GM23248 (cell line): Measurements from ENCODE around the gene GAREM1.

Experiments
- EZH2 ChIP-seq: fragments of 200-600 bp; sonication (generic); IDR thresholded peaks from 2 replicates; pipeline ENCODE4 v1.6.1; 2018; ENCODE audit warnings: antibody characterized with exemption, mild to moderate bottlenecking; ENCODE audit not compliant: insufficient read depth, poor library complexity, severe bottlenecking
- EZH2phosphoT487 ChIP-seq: fragments of 200-600 bp; sonication (generic); IDR thresholded peaks from 2 replicates; pipeline ENCODE4 v1.6.1; 2018; ENCODE audit warnings: antibody characterized with exemption, moderate library complexity, mild to moderate bottlenecking, low read depth; ENCODE audit not compliant: insufficient read depth

DNA sequence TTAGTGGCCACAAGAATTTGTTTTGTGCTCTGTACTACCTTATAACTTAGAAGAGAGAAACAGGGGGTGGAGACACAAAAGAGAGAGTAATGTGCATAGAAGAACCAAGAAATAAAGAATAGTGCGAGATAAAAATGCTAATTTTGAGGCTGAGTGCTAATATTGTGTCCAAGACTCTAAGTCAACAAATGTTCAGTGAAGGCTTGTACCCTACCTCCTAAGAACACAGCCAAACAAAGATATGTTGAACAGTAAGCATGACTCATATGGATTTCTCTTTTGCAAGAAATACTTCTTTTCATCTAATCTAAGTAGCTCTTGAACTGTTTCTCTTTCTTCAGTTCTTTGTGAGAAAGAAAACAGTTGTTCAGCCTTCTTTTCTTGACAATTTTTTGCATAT lies 45.2 kb downstream of the GAREM1 start:
- TF ChIP-seq EZH2 (no peak), EZH2phosphoT487 (no peak)
